ENCODE results near the gene ACTR2. TPM values are rescaled to one million over a fixed set of nuclear protein-coding genes. Genes with fewer than 3 reads are reported as not detected.

Gene ACTR2
- total and polyA plus RNA-seq, 10 donors: 106 to 348 (median 193) TPM

DNA sequence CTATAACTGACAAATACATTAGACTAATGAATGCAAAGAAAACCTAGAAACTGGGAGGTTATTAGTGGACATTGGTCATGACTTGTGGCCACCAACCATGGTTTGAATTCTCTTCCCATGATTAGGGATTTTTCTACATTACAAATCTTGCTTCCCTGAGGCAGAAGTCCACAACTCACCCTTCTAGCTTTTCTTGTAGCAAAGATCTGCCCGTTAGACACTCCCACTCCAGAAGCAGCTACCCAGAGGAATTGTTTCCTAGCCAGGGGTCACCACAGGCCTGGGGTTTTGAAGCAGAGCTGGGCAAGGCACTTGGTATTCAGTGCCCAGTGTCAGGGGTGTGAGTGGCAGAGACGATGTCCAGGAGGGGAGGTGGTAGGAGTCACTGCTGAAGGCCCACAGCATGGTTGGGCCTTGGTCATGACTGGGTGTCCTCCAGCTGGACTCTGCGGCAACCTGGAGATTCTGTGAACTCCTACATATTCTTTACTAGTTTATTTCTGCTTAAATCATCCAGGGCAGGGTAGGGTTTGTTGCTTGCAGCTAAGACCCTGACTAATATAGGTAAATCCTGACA, 54.9 kb downstream of the ACTR2 start:
- intact Hi-C loops (cut with DNase I; ENCODE audit: low total_unique reads): no loop called here
- Histone ChIP-seq H3K27ac (no peak overlapping the region), H3K4me1 (peaks cover 0 to 16% (median 13%) of the 10 kb centered on the region in 6 donors), H3K4me3 (no peak overlapping the region), H3K27me3 (replicated peaks in 1 of 7) (no peaks in the 10 kb centered on the region), H3K36me3 (no peaks in the 10 kb centered on the region), H3K9me3 (no peaks in the 10 kb centered on the region)
- DNase-seq: no peak
- TF ChIP-seq POLR2AphosphoS5 (IDR thresholded peaks at IDR 0.05): no peak
- no peak for TF ChIP-seq POLR2A (IDR thresholded peaks at IDR 0.05)
- TF ChIP-seq, protein P1, sequence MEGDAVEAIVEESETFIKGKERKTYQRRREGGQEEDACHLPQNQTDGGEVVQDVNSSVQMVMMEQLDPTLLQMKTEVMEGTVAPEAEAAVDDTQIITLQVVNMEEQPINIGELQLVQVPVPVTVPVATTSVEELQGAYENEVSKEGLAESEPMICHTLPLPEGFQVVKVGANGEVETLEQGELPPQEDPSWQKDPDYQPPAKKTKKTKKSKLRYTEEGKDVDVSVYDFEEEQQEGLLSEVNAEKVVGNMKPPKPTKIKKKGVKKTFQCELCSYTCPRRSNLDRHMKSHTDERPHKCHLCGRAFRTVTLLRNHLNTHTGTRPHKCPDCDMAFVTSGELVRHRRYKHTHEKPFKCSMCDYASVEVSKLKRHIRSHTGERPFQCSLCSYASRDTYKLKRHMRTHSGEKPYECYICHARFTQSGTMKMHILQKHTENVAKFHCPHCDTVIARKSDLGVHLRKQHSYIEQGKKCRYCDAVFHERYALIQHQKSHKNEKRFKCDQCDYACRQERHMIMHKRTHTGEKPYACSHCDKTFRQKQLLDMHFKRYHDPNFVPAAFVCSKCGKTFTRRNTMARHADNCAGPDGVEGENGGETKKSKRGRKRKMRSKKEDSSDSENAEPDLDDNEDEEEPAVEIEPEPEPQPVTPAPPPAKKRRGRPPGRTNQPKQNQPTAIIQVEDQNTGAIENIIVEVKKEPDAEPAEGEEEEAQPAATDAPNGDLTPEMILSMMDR (IDR thresholded peaks at IDR 0.05 in 8 of 11, conservative IDR thresholded peaks at IDR 0.05 in 3 of 11): no peak
- 89 to 94% (median 91%) methylated on average over 3 of the region's 3 CpGs for WGBS, 5 donors

DNA sequence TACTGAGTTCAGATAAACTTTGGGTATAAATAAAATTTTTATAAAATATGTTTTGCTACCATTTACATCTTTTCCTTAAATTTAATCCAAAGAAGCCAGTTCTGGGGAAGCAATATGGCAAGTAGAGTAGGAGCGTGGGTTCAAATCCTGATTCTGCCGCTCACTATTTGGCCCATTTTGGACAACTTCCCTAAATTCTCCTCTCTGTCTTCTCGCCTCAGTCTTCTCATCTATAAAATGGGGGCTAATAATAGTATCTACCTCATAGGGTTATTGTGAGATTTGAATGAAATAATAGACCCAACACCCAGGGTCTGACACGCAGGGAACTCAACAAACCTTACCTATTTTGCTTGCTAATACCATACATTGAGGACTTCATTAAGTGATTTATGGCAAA, 59.7 kb downstream of the ACTR2 start:
- H3K4me1 ChIP-seq: no peaks in the 10 kb centered on the region
- H3K4me3 ChIP-seq: no peak overlapping the region
- intact Hi-C loops (cut with DNase I; ENCODE audit: low total_unique reads): no loop called here
- H3K27ac ChIP-seq: no peak overlapping the region
- H3K27me3 ChIP-seq (replicated peaks in 1 of 7): peaks cover 0 to 2% (median 0%) of the 10 kb centered on the region in 7 donors
- WGBS, 5 donors: 92 to 99% (median 95%) methylated on average over 4 of the region's 4 CpGs
- TF ChIP-seq POLR2A (IDR thresholded peaks at IDR 0.05) (no peak), POLR2AphosphoS5 (IDR thresholded peaks at IDR 0.05) (no peak)
- TF ChIP-seq, protein P1 (IDR thresholded peaks at IDR 0.05 in 8 of 11, conservative IDR thresholded peaks at IDR 0.05 in 3 of 11): no peak
- H3K9me3 ChIP-seq: no peaks in the 10 kb centered on the region
- no peaks in the 10 kb centered on the region for H3K36me3 ChIP-seq
- DNase-seq: no peak

DNA sequence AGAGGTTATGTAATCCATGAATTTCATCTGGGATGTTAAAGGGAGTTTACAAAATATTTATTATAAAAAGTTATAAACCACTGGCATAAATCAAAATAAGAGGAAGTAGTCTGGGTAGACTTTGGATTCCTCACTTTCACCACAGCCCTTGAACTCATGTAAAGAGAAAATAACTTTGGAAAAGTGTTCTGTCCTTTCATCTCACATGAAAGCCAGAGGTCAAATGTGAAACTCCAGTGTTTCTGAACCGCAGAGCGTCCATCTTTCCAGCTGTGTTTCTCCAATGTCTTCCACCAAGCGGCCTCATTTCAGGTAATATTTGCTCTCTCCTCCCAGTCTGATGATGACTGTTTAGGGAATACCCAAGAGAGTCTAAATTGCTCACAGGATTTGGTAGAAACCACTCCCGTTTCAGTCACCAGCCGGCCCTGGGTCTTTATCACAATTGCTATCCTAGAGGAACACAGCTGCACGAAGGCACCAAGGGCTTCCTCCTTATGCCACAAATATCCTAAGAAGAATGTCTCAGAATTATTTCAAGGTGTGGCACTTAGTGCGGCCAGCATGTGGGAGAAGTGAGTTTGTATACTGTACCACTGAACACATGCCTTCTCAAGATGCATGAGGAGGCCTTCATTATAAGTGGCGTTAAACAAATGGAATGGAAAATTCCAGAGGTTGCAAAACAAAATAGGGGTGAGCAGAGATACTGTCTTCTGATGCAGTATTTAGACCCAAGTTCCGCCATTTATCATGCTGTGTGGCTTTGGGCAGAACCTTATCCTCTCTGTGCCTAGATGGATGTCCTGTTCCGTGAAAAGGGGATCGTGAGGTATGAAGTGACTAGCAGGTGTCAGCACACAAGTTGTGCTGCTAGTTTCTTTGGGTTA, 63.8 kb downstream of the ACTR2 start:
- intact Hi-C loops (cut with DNase I; ENCODE audit: low total_unique reads): no loop called here
- Histone ChIP-seq H3K9me3 (no peaks in the 10 kb centered on the region), H3K36me3 (no peaks in the 10 kb centered on the region), H3K4me1 (peaks cover 0 to under 1% (median 0%) of the 10 kb centered on the region in 6 donors), H3K27ac (no peak overlapping the region), H3K27me3 (replicated peaks in 1 of 7) (peaks cover 0 to 5% (median 0%) of the 10 kb centered on the region in 7 donors), H3K4me3 (no peak overlapping the region)
- TF ChIP-seq POLR2A (IDR thresholded peaks at IDR 0.05) (no peak), POLR2AphosphoS5 (IDR thresholded peaks at IDR 0.05) (no peak)
- TF ChIP-seq, protein P1 (IDR thresholded peaks at IDR 0.05 in 8 of 11, conservative IDR thresholded peaks at IDR 0.05 in 3 of 11): no peak
- no peak for DNase-seq
- 81 to 89% (median 86%) methylated on average over 11 of the region's 11 CpGs for WGBS, 5 donors

DNA sequence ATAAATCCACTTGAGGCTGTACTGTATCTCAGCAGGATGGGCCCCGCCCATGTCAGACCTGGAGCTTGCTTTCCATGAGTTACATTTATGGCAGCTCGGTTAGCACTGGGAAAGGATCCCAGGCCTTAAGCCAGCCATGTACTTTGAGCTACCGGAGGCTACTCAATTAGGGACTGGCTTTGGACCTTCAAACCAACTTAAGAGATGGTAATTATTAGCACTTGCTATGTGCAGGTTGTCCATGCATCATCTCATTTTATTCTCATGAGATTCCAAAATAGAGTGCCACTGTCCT, 64.4 kb downstream of the ACTR2 start:
- H3K4me1 ChIP-seq: peaks cover 0 to 3% (median 0%) of the 10 kb centered on the region in 6 donors
- no peak overlapping the region for H3K27ac ChIP-seq
- H3K9me3 ChIP-seq: no peaks in the 10 kb centered on the region
- 84 to 97% (median 92%) methylated on average over 3 of the region's 3 CpGs for WGBS, 5 donors
- DNase-seq: no peak
- no peak overlapping the region for H3K4me3 ChIP-seq
- H3K27me3 ChIP-seq (replicated peaks in 1 of 7): peaks cover 0 to 5% (median 0%) of the 10 kb centered on the region in 7 donors
- no peaks in the 10 kb centered on the region for H3K36me3 ChIP-seq
- intact Hi-C loops (cut with DNase I; ENCODE audit: low total_unique reads): no loop called here
- TF ChIP-seq POLR2A (IDR thresholded peaks at IDR 0.05) (no peak), POLR2AphosphoS5 (IDR thresholded peaks at IDR 0.05) (no peak)
- TF ChIP-seq, protein P1 (IDR thresholded peaks at IDR 0.05 in 8 of 11, conservative IDR thresholded peaks at IDR 0.05 in 3 of 11): no peak

Data from spleen (tissue), 11 donors.